Activated CD4-positive, alpha-beta T cell treated with anti-CD3 and anti-CD28 coated beads, Interleukin-2, Interleukin-4, amounts not matched to agents 100 ng/mL and 50 ng/mL, durations not matched to agents 16 hours and 8 hours (primary cell): Measurements from ENCODE around the gene KRTAP12-3.
"Not testable (repeated sequence)": the region's sequence is repeated elsewhere in the genome, so short reads cannot be mapped to it uniquely, and the experiment has no call there.

Source experiments
- DNase-seq: peaks from one replicate; pipeline ENCODE4 v3.0.0-alpha.2; 2020; ENCODE audit warnings: low spot score

The KRTAP12-3 gene, protein sequence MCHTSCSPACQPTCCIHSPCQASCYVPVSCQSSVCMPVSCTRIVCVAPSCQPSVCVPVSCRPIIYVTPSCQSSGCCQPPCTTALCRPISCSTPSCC

DNA sequence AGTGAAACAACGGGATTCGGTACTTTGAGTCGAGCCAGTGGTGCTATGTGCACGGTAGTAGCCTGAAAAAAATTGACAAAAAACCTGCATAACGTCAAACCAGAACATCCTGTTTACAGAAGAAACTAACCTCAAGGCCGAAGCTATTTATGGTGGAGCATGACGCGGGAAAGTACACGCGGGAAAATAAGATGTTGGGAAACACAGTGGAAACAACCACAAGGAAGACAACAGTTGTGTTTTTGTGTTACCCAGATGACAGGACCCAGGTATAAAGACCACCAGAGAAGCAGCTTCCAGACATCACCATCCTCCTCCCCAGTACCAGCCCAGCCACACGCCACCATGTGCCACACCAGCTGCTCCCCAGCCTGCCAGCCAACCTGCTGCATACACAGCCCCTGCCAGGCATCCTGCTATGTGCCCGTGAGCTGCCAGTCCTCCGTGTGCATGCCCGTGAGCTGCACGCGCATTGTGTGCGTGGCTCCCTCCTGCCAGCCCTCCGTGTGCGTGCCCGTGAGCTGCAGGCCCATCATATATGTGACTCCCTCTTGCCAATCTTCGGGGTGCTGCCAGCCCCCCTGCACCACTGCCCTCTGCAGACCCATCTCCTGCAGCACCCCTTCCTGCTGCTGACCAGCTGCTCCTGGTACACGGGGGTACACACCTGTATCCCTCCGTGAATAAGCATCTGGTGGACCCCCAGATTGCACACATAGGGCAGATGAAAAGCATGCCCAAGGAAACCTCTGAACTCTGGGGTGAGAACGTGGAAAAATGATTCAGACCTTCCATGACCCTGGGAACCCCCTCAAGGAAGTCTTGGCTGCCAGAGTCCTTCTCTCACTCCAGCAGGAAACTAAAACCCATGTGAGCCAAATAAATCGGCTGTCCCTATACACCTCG is at the start of gene KRTAP12-3:
Gene KRTAP12-3, plus strand, starts transcription at position 298 of the 906 bp plus-strand sequence. Its CDS starts 48 bp downstream, at position 346.
- peak; percentile 46 for DNase-seq

GRCh38 chr21:44609193-44609592 is 48.5 kb upstream of the KRTAP12-3 start:
- DNase-seq, result no peak

GRCh38 chr21:44610157-44610843 is 47.4 kb upstream of the KRTAP12-3 start:
- not testable (repeated sequence) for DNase-seq

GRCh38 chr21:44611551-44611950 is 46.2 kb upstream of the KRTAP12-3 start:
- DNase-seq, result no peak

DNA sequence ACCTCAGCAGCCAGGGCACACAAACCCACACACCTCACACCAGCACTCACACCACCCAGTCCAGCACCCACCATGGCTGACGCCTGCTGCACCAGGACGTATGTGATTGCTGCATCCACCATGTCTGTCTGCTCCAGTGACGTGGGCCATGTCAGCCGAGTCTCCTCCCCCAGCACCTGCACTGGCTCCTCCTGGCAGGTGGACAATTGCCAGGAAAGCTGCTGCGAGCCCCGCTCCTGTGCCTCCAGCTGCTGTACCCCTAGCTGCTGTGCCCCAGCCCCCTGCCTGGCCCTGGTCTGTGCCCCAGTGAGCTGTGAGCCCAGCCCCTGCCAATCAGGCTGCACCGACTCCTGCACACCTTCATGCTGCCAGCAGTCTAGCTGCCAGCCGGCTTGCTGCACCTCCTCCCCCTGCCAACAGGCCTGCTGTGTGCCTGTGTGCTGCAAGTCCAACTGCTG is 45.7 kb upstream of the KRTAP12-3 start, which contains the start of gene KRTAP10-8:
Gene KRTAP10-8, plus strand, starts transcription at position 51 of the 458 bp plus-strand sequence. Its CDS starts 22 bp downstream, at position 73.
- no peak for DNase-seq

DNA sequence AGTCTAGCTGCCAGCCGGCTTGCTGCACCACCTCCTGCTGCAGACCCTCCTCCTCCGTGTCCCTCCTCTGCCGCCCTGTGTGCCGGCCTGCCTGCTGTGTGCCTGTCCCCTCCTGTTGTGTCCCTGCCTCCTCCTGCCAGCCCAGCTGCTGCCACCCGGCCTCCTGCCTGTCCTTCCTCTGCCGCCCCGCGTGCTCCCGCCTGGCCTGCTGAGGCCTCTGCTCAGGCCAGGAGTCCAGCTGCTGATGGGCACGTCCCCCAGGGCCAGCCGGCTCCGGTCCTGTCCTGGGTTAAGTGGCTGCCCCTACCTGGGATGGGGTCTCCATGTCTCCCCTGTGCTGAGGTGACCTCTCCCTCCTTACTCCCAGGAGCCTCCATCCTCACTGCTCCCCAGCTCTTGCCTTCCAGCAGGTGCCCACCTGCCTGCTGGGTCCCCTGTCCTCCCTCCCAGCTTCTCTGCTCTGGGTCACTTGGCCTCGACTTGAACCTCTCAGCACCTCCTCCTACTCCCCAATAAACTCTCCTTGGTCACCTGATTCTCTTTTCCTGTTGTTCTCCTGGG is 45.0 kb upstream of the KRTAP12-3 start:
- no peak for DNase-seq

- DNase-seq, result no peak
Measured at GRCh38 chr21:44613386-44614155, 44.2 kb upstream of the KRTAP12-3 start.

GRCh38 chr21:44614161-44614631 is 43.5 kb upstream of the KRTAP12-3 start:
- DNase-seq, result no peak

GRCh38 chr21:44614961-44615391 is 42.8 kb upstream of the KRTAP12-3 start:
- DNase-seq, result no peak

- DNase-seq, result no peak
Measured at GRCh38 chr21:44615466-44615865, 42.3 kb upstream of the KRTAP12-3 start.

DNA sequence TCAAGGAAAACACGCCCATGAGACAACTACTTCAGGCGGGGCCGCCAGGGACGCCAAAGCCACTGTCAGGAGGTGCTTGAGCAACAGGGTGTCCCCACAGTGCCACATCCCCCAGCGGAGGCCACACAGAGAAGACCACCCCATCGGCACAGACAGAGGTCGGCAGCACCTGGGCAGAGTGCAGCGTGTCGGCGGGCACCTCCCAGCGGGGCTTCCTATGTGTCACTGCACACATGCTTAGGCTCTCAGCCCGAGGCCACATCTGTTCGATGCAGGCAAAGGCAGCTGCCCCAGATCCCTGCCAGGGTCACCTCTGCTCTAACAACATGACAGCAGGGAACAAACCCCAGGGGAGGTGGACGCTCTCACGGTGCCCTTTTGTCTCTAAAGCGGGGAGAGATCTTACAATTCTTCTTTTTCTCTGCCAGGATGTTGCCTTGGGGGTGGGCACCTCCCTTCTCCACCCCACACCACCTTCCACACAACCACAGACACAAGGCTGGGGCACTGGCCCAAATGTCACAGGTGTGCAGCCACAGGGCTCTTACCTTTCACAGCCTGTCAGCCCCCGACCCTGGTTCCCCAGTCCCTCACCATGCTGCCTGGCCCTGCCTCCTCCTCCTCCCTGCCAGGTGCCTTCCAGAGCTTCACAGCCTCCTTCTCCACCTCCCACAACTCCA is 41.7 kb upstream of the KRTAP12-3 start:
- no peak for DNase-seq

GRCh38 chr21:44616591-44616926 is 41.2 kb upstream of the KRTAP12-3 start:
- DNase-seq, result no peak

- DNase-seq, result no peak
Measured at GRCh38 chr21:44617071-44617501, 40.6 kb upstream of the KRTAP12-3 start.

DNA sequence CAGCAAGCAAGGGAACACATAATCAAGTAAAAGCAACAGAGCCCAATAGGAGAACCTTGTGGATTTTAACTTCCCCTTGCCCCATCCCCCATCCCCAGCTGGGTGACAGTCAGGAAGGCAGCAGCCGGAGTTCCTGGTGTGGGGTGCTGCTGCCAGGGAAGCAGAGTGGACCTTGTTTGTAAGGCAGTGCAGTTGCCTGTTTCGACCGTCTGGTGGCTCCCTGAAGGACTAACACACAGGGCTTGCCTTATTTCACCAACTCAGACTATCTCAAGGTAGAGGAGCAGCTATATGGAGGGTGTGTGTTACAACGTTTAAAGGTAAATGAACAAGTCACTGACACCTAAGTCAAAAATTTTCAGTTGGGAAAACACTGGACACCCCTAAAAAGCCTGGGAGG is 39.2 kb upstream of the KRTAP12-3 start:
- no peak for DNase-seq

DNA sequence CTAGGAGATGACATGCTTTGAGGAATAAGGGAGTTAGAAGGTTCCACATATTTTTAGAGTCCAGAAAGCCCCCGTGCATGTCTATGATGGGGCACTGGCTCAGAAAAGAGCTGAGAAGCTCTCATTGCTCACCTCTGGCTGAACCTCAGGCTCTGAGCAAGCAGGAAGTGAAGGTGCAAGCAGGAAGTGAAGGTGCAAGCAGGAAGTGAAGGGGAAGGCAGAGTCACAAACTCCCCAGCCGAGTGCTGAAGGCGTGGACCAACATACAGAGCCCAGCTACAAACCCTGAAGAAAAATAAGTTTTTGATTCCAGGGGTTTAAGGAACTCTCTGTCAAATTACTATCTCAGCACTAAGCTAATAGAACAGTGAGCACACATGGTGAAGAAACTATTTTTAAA is 38.8 kb upstream of the KRTAP12-3 start:
- DNase-seq, result peak; percentile 40

- no peak for DNase-seq
Measured at GRCh38 chr21:44619886-44620285, 37.8 kb upstream of the KRTAP12-3 start.

DNA sequence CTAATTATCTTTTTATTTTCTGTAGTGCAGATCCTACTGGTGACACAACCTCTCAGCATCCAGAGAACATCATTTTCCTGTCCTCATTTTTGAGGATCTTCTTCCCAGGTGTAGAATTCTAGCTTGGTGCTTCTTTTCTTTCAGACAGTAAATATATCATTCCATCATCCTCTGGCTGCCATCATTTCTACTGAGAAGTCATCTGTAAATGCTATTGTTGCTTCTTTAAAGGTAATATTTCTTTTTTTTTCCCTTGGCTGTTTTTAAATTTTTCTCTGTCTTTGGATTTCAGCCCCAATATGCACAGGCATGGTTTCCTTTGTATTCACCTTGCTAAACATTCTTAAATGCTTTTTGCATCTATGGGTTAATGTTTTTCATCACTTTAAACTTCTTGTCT is 34.2 kb upstream of the KRTAP12-3 start:
- no peak for DNase-seq

DNA sequence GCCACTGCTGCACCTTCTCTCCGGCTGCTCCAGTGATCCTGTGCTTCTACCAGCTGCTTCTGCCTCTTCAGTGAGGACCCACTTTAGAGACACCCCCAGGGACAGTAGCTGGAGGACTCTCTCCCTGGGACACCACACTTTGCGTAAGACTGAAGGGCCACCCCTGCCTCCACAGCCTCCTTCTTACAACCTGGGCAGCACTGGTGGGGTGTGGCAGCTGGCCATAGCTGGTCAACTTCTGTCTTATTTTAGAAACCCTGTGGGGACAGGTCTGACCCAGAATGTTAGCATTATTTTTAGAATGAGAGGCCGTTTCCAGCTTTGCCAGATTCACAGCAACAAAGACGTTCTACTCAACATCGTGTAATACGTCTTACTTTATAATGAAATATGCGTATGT is 32.0 kb upstream of the KRTAP12-3 start:
- no peak for DNase-seq

- no peak for DNase-seq
Measured at GRCh38 chr21:44626262-44626661, 31.5 kb upstream of the KRTAP12-3 start.

DNA sequence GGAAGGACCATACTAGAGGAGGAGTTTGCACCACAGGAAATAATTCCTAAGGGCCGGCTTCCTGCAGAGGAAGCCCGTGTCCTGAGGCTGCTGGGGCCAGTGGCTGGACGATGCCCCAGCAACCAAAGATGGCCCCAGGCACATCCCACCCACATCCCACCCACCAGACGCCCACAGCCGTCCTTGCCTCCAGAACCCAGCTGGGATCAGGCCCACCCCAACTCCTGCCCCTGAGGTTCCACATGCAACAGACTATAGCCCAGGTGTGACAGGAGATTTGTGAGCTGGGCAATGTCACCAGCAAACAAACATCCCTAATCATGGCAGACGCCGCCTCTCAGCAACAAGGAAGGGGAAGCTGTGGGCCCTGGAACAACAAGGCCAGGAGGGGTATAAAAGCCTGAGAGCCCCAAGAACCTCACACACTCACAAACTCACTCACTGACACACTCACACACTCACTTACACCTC is 31.0 kb upstream of the KRTAP12-3 start, which contains the start of gene KRTAP10-9:
Gene KRTAP10-9, plus strand, starts transcription at position 421 of the 471 bp plus-strand sequence. CDS start 79 bp downstream, outside the sequence.
- DNase-seq, result no peak
